Mesendoderm (in vitro differentiated cells): ENCODE results near the gene TAMM41. TPM values are rescaled to one million over a fixed set of nuclear protein-coding genes. Genes with fewer than 3 reads are reported as not detected.

ENCODE experiments used
- small RNA-seq: library from polyadenylated mRNA; stranded (forward); fragments of <200 nt; extraction: miRNeasy Mini kit (QIAGEN cat#:217004); gene quantifications from one replicate; pipeline ENCODE3, GENCODE V24; 2013; ENCODE audit not compliant: insufficient read depth

TAMM41 gene

Small RNAs within 50 kb of the gene (small RNA-seq; reads per million reads assigned to genes)
- not detected for gene CYCSP12
